ENCODE data around the gene MRGPRE.

DNA sequence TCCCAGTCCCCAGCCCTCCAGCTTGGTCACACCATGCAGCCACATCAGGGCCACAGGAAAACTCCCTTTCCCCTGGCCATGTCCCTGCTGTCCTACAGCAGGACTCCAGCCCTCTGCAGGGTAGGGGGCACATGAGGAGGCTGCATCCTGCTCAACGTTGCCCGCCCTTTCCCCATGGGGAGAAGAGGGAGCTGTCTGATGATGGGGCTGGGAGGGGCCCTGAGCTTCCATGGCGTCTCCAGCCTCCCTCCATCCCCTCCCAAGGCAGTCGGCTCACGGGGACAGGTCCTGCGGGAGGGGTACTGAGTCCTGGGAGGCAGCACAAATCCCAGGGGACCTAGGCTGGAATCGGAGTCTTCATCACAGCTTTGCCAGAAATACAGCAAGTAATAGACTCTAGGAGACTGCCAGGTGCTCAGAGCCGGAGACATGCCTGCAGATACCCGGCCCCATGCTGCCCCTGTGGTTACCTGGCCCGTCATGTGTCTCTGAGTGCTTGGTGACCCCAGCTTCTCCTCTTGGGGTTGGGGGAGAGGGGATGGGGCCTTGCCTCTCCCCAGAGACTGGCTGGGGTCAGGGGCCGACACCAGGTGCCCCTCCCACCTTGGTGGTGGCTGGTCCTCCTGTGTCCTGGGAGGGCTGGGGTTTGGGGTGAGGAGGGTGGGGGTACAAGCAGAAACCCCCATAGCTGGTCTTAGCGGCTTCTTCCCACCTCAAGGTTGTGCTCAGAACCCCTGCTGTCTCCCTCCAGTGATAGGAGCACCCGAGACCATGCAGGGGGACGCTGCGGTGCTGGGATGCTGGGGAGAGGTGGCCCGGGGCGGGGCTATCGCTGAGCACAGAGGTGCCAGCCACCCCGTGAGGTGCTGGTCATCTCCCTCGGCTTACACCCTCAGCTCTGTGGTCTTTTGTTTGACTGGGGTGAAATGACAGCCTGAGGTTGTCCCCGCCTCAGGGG, 2.3 kb downstream of the MRGPRE start:
- TF ChIP-seq, protein P1, sequence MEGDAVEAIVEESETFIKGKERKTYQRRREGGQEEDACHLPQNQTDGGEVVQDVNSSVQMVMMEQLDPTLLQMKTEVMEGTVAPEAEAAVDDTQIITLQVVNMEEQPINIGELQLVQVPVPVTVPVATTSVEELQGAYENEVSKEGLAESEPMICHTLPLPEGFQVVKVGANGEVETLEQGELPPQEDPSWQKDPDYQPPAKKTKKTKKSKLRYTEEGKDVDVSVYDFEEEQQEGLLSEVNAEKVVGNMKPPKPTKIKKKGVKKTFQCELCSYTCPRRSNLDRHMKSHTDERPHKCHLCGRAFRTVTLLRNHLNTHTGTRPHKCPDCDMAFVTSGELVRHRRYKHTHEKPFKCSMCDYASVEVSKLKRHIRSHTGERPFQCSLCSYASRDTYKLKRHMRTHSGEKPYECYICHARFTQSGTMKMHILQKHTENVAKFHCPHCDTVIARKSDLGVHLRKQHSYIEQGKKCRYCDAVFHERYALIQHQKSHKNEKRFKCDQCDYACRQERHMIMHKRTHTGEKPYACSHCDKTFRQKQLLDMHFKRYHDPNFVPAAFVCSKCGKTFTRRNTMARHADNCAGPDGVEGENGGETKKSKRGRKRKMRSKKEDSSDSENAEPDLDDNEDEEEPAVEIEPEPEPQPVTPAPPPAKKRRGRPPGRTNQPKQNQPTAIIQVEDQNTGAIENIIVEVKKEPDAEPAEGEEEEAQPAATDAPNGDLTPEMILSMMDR (IDR thresholded peaks at IDR 0.05; ENCODE audit: low read depth, low read length, missing input control): no peak
- TF ChIP-seq, protein P2, sequence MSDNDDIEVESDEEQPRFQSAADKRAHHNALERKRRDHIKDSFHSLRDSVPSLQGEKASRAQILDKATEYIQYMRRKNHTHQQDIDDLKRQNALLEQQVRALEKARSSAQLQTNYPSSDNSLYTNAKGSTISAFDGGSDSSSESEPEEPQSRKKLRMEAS (IDR thresholded peaks at IDR 0.05): no peak
- TF ChIP-seq RAD21 (IDR thresholded peaks at IDR 0.05) (no peak), YY1 (IDR thresholded peaks at IDR 0.05) (no peak), GABPA (IDR thresholded peaks at IDR 0.05 in 1 of 2, conservative IDR thresholded peaks at IDR 0.05 in 1 of 2) (no peak), FOXA1 (IDR thresholded peaks at IDR 0.05) (no peak), TAF1 (conservative IDR thresholded peaks at IDR 0.05) (no peak), RXRA (IDR thresholded peaks at IDR 0.05) (no peak), JUND (IDR thresholded peaks at IDR 0.05) (no peak), SP1 (IDR thresholded peaks at IDR 0.05) (no peak)
- TF ChIP-seq, protein P3, sequence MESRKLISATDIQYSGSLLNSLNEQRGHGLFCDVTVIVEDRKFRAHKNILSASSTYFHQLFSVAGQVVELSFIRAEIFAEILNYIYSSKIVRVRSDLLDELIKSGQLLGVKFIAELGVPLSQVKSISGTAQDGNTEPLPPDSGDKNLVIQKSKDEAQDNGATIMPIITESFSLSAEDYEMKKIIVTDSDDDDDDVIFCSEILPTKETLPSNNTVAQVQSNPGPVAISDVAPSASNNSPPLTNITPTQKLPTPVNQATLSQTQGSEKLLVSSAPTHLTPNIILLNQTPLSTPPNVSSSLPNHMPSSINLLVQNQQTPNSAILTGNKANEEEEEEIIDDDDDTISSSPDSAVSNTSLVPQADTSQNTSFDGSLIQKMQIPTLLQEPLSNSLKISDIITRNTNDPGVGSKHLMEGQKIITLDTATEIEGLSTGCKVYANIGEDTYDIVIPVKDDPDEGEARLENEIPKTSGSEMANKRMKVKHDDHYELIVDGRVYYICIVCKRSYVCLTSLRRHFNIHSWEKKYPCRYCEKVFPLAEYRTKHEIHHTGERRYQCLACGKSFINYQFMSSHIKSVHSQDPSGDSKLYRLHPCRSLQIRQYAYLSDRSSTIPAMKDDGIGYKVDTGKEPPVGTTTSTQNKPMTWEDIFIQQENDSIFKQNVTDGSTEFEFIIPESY (IDR thresholded peaks at IDR 0.05): no peak
- TF ChIP-seq, protein P4, sequence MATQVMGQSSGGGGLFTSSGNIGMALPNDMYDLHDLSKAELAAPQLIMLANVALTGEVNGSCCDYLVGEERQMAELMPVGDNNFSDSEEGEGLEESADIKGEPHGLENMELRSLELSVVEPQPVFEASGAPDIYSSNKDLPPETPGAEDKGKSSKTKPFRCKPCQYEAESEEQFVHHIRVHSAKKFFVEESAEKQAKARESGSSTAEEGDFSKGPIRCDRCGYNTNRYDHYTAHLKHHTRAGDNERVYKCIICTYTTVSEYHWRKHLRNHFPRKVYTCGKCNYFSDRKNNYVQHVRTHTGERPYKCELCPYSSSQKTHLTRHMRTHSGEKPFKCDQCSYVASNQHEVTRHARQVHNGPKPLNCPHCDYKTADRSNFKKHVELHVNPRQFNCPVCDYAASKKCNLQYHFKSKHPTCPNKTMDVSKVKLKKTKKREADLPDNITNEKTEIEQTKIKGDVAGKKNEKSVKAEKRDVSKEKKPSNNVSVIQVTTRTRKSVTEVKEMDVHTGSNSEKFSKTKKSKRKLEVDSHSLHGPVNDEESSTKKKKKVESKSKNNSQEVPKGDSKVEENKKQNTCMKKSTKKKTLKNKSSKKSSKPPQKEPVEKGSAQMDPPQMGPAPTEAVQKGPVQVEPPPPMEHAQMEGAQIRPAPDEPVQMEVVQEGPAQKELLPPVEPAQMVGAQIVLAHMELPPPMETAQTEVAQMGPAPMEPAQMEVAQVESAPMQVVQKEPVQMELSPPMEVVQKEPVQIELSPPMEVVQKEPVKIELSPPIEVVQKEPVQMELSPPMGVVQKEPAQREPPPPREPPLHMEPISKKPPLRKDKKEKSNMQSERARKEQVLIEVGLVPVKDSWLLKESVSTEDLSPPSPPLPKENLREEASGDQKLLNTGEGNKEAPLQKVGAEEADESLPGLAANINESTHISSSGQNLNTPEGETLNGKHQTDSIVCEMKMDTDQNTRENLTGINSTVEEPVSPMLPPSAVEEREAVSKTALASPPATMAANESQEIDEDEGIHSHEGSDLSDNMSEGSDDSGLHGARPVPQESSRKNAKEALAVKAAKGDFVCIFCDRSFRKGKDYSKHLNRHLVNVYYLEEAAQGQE (IDR thresholded peaks at IDR 0.05): no peak
- TF ChIP-seq, protein P5, sequence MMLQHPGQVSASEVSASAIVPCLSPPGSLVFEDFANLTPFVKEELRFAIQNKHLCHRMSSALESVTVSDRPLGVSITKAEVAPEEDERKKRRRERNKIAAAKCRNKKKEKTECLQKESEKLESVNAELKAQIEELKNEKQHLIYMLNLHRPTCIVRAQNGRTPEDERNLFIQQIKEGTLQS (IDR thresholded peaks at IDR 0.05): no peak
